Measurements from ENCODE around the gene SEL1L2.

The SEL1L2 gene

GRCh38 chr20:13934992-13935894 lies 55.2 kb downstream of the SEL1L2 start:
- no peak for TF ChIP-seq KLF10 (tag by site-specific recombination; IDR thresholded peaks at IDR 0.05)
- TF ChIP-seq ZNF2 (tag by site-specific recombination; IDR thresholded peaks at IDR 0.05) = no peak
- TF ChIP-seq ZBTB7A (tag by site-specific recombination; IDR thresholded peaks at IDR 0.05; ENCODE audit: low read depth) = no peak
- TF ChIP-seq SETDB1 (IDR thresholded peaks at IDR 0.05; ENCODE audit: insufficient read length, low read length) = no peak
- no peak for TF ChIP-seq PATZ1 (tag by site-specific recombination; IDR thresholded peaks at IDR 0.05)
- TF ChIP-seq ZNF518A (tag by site-specific recombination; conservative IDR thresholded peaks at IDR 0.05; ENCODE audit: low read depth) = no peak
- TF ChIP-seq KLF8 (tag by site-specific recombination; IDR thresholded peaks at IDR 0.05) = no peak
- TF ChIP-seq ZFP37 (tag by site-specific recombination; IDR thresholded peaks at IDR 0.05) = no peak
- no peak for TF ChIP-seq ZNF791 (tag by site-specific recombination; IDR thresholded peaks at IDR 0.05)
- TF ChIP-seq ZNF600 (tag by site-specific recombination; IDR thresholded peaks at IDR 0.05) = no peak
- no peak for TF ChIP-seq ZBTB48 (tag by site-specific recombination; IDR thresholded peaks at IDR 0.05)
- TF ChIP-seq, protein P1, sequence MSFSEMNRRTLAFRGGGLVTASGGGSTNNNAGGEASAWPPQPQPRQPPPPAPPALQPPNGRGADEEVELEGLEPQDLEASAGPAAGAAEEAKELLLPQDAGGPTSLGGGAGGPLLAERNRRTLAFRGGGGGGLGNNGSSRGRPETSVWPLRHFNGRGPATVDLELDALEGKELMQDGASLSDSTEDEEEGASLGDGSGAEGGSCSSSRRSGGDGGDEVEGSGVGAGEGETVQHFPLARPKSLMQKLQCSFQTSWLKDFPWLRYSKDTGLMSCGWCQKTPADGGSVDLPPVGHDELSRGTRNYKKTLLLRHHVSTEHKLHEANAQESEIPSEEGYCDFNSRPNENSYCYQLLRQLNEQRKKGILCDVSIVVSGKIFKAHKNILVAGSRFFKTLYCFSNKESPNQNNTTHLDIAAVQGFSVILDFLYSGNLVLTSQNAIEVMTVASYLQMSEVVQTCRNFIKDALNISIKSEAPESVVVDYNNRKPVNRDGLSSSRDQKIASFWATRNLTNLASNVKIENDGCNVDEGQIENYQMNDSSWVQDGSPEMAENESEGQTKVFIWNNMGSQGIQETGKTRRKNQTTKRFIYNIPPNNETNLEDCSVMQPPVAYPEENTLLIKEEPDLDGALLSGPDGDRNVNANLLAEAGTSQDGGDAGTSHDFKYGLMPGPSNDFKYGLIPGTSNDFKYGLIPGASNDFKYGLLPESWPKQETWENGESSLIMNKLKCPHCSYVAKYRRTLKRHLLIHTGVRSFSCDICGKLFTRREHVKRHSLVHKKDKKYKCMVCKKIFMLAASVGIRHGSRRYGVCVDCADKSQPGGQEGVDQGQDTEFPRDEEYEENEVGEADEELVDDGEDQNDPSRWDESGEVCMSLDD (tag by site-specific recombination; IDR thresholded peaks at IDR 0.05) = no peak
- TF ChIP-seq HOXA7 (CRISPR knock-in tag; IDR thresholded peaks at IDR 0.05; ENCODE audit: borderline replicate concordance) = no peak
- TF ChIP-seq MZF1 (tag by site-specific recombination; IDR thresholded peaks at IDR 0.05; ENCODE audit: borderline replicate concordance) = no peak
- no peak for TF ChIP-seq ZFP3 (tag by site-specific recombination; IDR thresholded peaks at IDR 0.05; ENCODE audit: low read depth)
- TF ChIP-seq KLF16 (tag by site-specific recombination; IDR thresholded peaks at IDR 0.05) = no peak
- no peak for TF ChIP-seq ZNF292 (tag by site-specific recombination; IDR thresholded peaks at IDR 0.05; ENCODE audit: borderline replicate concordance, low read depth)
- no peak for TF ChIP-seq ZNF223 (tag by site-specific recombination; IDR thresholded peaks at IDR 0.05)
- TF ChIP-seq KLF7 (tag by site-specific recombination; IDR thresholded peaks at IDR 0.05; ENCODE audit: borderline replicate concordance) = no peak
- no peak for TF ChIP-seq ZNF23 (tag by site-specific recombination; IDR thresholded peaks at IDR 0.05; ENCODE audit: borderline replicate concordance)
- H3K4me1 ChIP-seq (ENCODE audit: control insufficient read depth, insufficient read depth, low read length) = no peaks in the 10 kb centered on the region
- no peaks in the 10 kb centered on the region for H3K9me3 ChIP-seq (ENCODE audit: control insufficient read depth, insufficient read depth, low read depth, low read length)
- ChIA-PET POLR2A (no interaction called here), CTCF (no interaction called here)
- H3K4me3 ChIP-seq (ENCODE audit: low read depth, low read length) = no peak overlapping the region
- no peaks in the 10 kb centered on the region for H3K36me3 ChIP-seq (ENCODE audit: control insufficient read depth in 2 of 2, insufficient read depth in 1 of 2, low read length in 2 of 2)
- H3K27ac ChIP-seq (ENCODE audit: extremely low read depth, low read depth, low read length) = no peak overlapping the region
